HepG2 (cell line): ENCODE measurements around the gene DNM3. TPM values are rescaled to one million over a fixed set of nuclear protein-coding genes. Genes with fewer than 3 reads are reported as not detected.

Experiments
- ATAC-seq: fragments of 200-7000 bp; cut with Tn5 transposase; 3 replicates; pipeline ENCODE4 v1.9.1; 2020; ENCODE audit warnings: mild to moderate bottlenecking, moderate library complexity
- BruUV-seq: library from RNA; stranded (reverse); fragments of 400-500 nt; replicated peaks from 2 replicates; lab custom pipeline; 2021; lab: Mats Ljungman, UMichigan
- CTCF ChIA-PET: fragments of 300-600 bp; formaldehyde crosslinking; extraction: SDS; loops from one replicate; lab custom pipeline; 2021; ENCODE audit warnings: low total read pairs, inconsistent platforms, low intra/inter-chr PET ratio; lab: Yijun Ruan, JAX
- POLR2A ChIA-PET: fragments of 350-600 bp; sonication (Branson Sonifier 250); formaldehyde crosslinking; loops from one replicate; lab custom pipeline; 2020; ENCODE audit warnings: antibody characterized with exemption, inconsistent platforms; lab: Yijun Ruan, JAX
- DNase-seq: peaks from one replicate; pipeline ENCODE4 v3.0.0-alpha.2; 2015; ENCODE audit warnings: low spot score
- FAIRE-seq: peaks from 3 replicates; lab custom pipeline; 2011; peaks lifted over from hg19 to GRCh38; lab: Jason Lieb, UNC
- H2AFZ ChIP-seq: one replicate; pipeline ENCODE4 v1.6.1; 2011; ENCODE audit warnings: low read length, inconsistent platforms
- H3K27ac ChIP-seq: fragments of 300-600 bp; 3 replicates; pipeline ENCODE4 v1.8.0; 2011; ENCODE audit warnings: mixed run types, mild to moderate bottlenecking, mixed read lengths, low read length, inconsistent platforms; ENCODE audit not compliant: insufficient read depth; ENCODE audit errors: extremely low read length
- H3K27me3 ChIP-seq, 2 experiments: fragments of 200-600 bp in 1 of 2; 2 replicates in 1 of 2; 3 replicates in 1 of 2; pipeline versions ENCODE4 v1.6.0 to v1.8.0; 2011; ENCODE audit warnings: low read length in 2 of 2, mild to moderate bottlenecking in 2 of 2, moderate library complexity in 2 of 2, inconsistent platforms in 1 of 2; ENCODE audit not compliant: insufficient read depth in 2 of 2, control insufficient read depth in 1 of 2
- H3K36me3 ChIP-seq, 2 experiments: fragments of 200-600 bp in 1 of 2; replicated peaks in 1 of 2; 2 replicates in 1 of 2; 3 replicates in 1 of 2; pipeline versions ENCODE4 v1.5.1 to v1.8.0; 2011; ENCODE audit warnings: low read length in 2 of 2, inconsistent platforms in 1 of 2; ENCODE audit not compliant: insufficient read depth in 2 of 2, control insufficient read depth in 1 of 2
- H3K4me1 ChIP-seq: 2 replicates; pipeline ENCODE4 v1.5.1; 2012; ENCODE audit warnings: low read length, inconsistent platforms; ENCODE audit not compliant: insufficient read depth
- H3K4me2 ChIP-seq: 2 replicates; pipeline ENCODE4 v1.6.0; 2011; ENCODE audit warnings: low read depth, low read length, inconsistent platforms
- H3K4me3 ChIP-seq, 3 experiments: fragments of 200-600 bp in 1 of 3; sonication (generic), shearing (Covaris generic) in 1 of 3; replicated peaks in 1 of 3; 2 replicates each; pipeline ENCODE4 v1.5.1; 2011 to 2016; ENCODE audit warnings: low read length in 3 of 3, inconsistent platforms in 2 of 3, low read depth in 2 of 3, mild to moderate bottlenecking in 2 of 3, control low read depth in 1 of 3, mixed read lengths in 1 of 3; ENCODE audit not compliant: insufficient read depth in 1 of 3
- H3K79me2 ChIP-seq: one replicate; pipeline ENCODE4 v1.6.1; 2011; ENCODE audit warnings: low read length, inconsistent platforms; ENCODE audit not compliant: insufficient read depth
- H3K9ac ChIP-seq: 2 replicates; pipeline ENCODE4 v1.6.0; 2011; ENCODE audit warnings: mild to moderate bottlenecking, low read depth, low read length, inconsistent platforms; ENCODE audit not compliant: insufficient read depth
- H3K9me3 ChIP-seq: 2 replicates; pipeline ENCODE4 v1.5.1; 2012; ENCODE audit warnings: mild to moderate bottlenecking, low read length
- H4K20me1 ChIP-seq: 2 replicates; pipeline ENCODE4 v1.6.0; 2011; ENCODE audit warnings: inconsistent platforms, mild to moderate bottlenecking, low read length, moderate library complexity; ENCODE audit not compliant: insufficient read depth
- AKAP8 ChIP-seq: sonication (generic); formaldehyde crosslinking; IDR thresholded peaks from 2 replicates; pipeline ENCODE4 v1.5.1; 2020; ENCODE audit warnings: mild to moderate bottlenecking, missing genetic modification reagents
- BATF2 ChIP-seq: sonication (generic); formaldehyde crosslinking; IDR thresholded peaks from 2 replicates; pipeline ENCODE4 v1.8.0; 2022; ENCODE audit warnings: mild to moderate bottlenecking, missing genetic modification reagents, moderate library complexity
- PATZ1 ChIP-seq: sonication (generic); formaldehyde crosslinking; IDR thresholded peaks from 2 replicates; pipeline ENCODE4 v1.4.0; 2020; ENCODE audit warnings: missing genetic modification reagents
- ZBTB3 ChIP-seq: sonication (generic); formaldehyde crosslinking; IDR thresholded peaks from 2 replicates; pipeline ENCODE4 v1.4.0; 2020; ENCODE audit warnings: low read depth, mild to moderate bottlenecking, moderate library complexity, missing genetic modification reagents, borderline replicate concordance
- ZFP36L1 ChIP-seq: sonication (generic); formaldehyde crosslinking; IDR thresholded peaks from 2 replicates; pipeline ENCODE4 v1.8.0; 2022; ENCODE audit warnings: mild to moderate bottlenecking, missing genetic modification reagents, moderate library complexity
- ZNF24 ChIP-seq: fragments of 450-650 bp; IDR thresholded peaks from 2 replicates; pipeline ENCODE4 v1.6.1; 2017; ENCODE audit warnings: antibody characterized with exemption, mild to moderate bottlenecking
- ZNF790 ChIP-seq: sonication (generic); formaldehyde crosslinking; IDR thresholded peaks from 2 replicates; pipeline ENCODE4 v1.8.0; 2022; ENCODE audit warnings: missing genetic modification reagents, mild to moderate bottlenecking, borderline replicate concordance
- WGBS: methylation state at CpG from one replicate; pipeline ENCODE4 v1.1.6; 2017; ENCODE audit warnings: low lambda C conversion rate; 5-methylcytosine and 5-hydroxymethylcytosine counted together
- in situ Hi-C: cut with HindIII; loops from 2 replicates; pipeline ENCODE4 v1.10.0; 2017; ENCODE audit warnings: low pct_unique_long_range_greater_than_20kb; ENCODE audit not compliant: extremely low pct_ligation_motif_present
- intact Hi-C: fragments of 100-400 bp; cut with micrococcal nuclease; formaldehyde crosslinking; loops from one replicate; pipeline ENCODE4 v1.10.0; 2022; ENCODE audit not compliant: unreplicated experiment
- polyA plus RNA-seq, 8 experiments: library from polyadenylated mRNA; depleted of rRNA in 3 of 8; stranded (reverse) in 7 of 8; unstranded in 1 of 8; fragments of >200 nt; fragmentation: Illumina TruSeq in 4 of 8; extraction: Trizol in 4 of 8; gene quantifications; 2 replicates each; pipeline versions ENCODE4 v1.2.1 to v1.2.3, GENCODE V29; 2011 to 2016; ENCODE audit warnings: low read depth in 4 of 8, missing spikeins in 1 of 8, mixed read lengths in 1 of 8; ENCODE audit not compliant: insufficient read depth in 1 of 8
- total RNA-seq, 5 experiments: library from RNA; depleted of rRNA; stranded (reverse); fragments of >200 nt; fragmentation: Illumina TruSeq; extraction: Trizol; gene quantifications; 2 replicates each; pipeline ENCODE4 v1.2.3, GENCODE V29; 2016; ENCODE audit warnings: low read depth in 1 of 5
- TF ChIP-seq, protein P1 (sequence below): sonication (generic); formaldehyde crosslinking; IDR thresholded peaks from 2 replicates; pipeline ENCODE4 v1.5.0; 2020; ENCODE audit warnings: mild to moderate bottlenecking, missing genetic modification reagents
- TF ChIP-seq, protein P2 (sequence below): sonication (generic); formaldehyde crosslinking; IDR thresholded peaks from 2 replicates; pipeline ENCODE4 v1.5.0; 2020; ENCODE audit warnings: missing genetic modification reagents
- TF ChIP-seq, protein P3 (sequence below): IDR thresholded peaks from 2 replicates; pipeline ENCODE4 v1.6.1; 2016

DNM3 gene
- total and polyA plus RNA-seq, 2 of the 13 experiments (the other 11 are each of a cell fraction or from before 2014, with no cell fraction given) = 0.05 TPM; not detected in 1

DNA sequence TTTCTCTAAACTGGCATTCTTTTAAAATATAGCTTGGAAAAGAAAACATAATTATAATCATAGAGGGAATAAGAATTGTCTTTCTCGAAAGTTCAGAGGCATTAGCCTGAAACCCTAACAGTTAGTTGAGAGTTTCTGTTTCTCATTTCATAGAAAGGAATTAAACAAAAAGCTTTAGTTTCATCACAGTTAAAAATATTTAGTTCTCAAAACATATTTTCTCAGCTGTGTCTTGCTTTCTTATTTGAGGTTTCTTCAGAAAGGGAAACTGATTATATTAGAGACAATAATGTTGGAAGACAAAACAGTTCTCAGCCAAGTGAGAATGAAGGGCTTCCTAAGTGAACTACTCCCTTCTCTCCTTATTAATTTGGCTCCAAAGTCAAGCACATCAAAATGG lies 503.8 kb downstream of the DNM3 start:
- FAIRE-seq = no peak
- Histone ChIP-seq H3K27me3 (0 out of 5 replicates have a peak, but pooled peaks cover 0 to 4% of the 10 kb centered on the region in 2 experiments), H4K20me1 (no peaks in the 10 kb centered on the region), H3K79me2 (no peaks in the 10 kb centered on the region), H2AFZ (no peak overlapping the region), H3K36me3 (no peaks in the 10 kb centered on the region), H3K27ac (no peak overlapping the region), H3K9me3 (peaks cover 7% of the 10 kb centered on the region; the same call in 1 of the 2 replicates), H3K4me1 (no peaks in the 10 kb centered on the region), H3K9ac (no peak overlapping the region), H3K4me2 (no peak overlapping the region), H3K4me3 (no peak overlapping the region)
- TF ChIP-seq AKAP8 (CRISPR knock-in tag) (no peak), ZBTB3 (CRISPR knock-in tag) (no peak), ZNF24 (no peak), ZFP36L1 (CRISPR knock-in tag) (no peak), ZNF790 (CRISPR knock-in tag) (no peak), BATF2 (CRISPR knock-in tag) (no peak), PATZ1 (CRISPR knock-in tag) (no peak)
- TF ChIP-seq, protein P1, sequence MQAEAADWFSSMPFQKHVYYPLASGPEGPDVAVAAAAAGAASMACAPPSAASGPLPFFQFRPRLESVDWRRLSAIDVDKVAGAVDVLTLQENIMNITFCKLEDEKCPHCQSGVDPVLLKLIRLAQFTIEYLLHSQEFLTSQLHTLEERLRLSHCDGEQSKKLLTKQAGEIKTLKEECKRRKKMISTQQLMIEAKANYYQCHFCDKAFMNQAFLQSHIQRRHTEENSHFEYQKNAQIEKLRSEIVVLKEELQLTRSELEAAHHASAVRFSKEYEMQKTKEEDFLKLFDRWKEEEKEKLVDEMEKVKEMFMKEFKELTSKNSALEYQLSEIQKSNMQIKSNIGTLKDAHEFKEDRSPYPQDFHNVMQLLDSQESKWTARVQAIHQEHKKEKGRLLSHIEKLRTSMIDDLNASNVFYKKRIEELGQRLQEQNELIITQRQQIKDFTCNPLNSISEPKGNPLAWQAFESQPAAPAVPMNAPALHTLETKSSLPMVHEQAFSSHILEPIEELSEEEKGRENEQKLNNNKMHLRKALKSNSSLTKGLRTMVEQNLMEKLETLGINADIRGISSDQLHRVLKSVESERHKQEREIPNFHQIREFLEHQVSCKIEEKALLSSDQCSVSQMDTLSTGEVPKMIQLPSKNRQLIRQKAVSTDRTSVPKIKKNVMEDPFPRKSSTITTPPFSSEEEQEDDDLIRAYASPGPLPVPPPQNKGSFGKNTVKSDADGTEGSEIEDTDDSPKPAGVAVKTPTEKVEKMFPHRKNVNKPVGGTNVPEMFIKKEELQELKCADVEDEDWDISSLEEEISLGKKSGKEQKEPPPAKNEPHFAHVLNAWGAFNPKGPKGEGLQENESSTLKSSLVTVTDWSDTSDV (CRISPR knock-in tag) = no peak
- TF ChIP-seq, protein P2, sequence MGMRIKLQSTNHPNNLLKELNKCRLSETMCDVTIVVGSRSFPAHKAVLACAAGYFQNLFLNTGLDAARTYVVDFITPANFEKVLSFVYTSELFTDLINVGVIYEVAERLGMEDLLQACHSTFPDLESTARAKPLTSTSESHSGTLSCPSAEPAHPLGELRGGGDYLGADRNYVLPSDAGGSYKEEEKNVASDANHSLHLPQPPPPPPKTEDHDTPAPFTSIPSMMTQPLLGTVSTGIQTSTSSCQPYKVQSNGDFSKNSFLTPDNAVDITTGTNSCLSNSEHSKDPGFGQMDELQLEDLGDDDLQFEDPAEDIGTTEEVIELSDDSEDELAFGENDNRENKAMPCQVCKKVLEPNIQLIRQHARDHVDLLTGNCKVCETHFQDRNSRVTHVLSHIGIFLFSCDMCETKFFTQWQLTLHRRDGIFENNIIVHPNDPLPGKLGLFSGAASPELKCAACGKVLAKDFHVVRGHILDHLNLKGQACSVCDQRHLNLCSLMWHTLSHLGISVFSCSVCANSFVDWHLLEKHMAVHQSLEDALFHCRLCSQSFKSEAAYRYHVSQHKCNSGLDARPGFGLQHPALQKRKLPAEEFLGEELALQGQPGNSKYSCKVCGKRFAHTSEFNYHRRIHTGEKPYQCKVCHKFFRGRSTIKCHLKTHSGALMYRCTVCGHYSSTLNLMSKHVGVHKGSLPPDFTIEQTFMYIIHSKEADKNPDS (CRISPR knock-in tag) = no peak
- TF ChIP-seq, protein P3, sequence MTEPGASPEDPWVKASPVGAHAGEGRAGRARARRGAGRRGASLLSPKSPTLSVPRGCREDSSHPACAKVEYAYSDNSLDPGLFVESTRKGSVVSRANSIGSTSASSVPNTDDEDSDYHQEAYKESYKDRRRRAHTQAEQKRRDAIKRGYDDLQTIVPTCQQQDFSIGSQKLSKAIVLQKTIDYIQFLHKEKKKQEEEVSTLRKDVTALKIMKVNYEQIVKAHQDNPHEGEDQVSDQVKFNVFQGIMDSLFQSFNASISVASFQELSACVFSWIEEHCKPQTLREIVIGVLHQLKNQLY (CRISPR knock-in tag) = no peak
- ChIA-PET CTCF (no interaction called here), POLR2A (no interaction called here)
- 12% methylated on average over 1 of the region's 1 CpG for WGBS
- intact Hi-C loops (no loop called here), in situ Hi-C loops (no loop called here)
- BruUV-seq = no TSS peak
- no peak for ATAC-seq
- no peak for DNase-seq
